GM12864 (cell line): ENCODE measurements around the gene OAS1.

Experiments
- DNase-seq: peaks from one replicate; pipeline ENCODE4 v3.0.0-alpha.2; 2011; ENCODE audit warnings: low read depth
- H3K4me3 ChIP-seq: 2 replicates; pipeline ENCODE4 v1.5.1; 2011; ENCODE audit warnings: mild to moderate bottlenecking, low read depth, low read length, control low read depth
- TF ChIP-seq, protein P1 (sequence below): IDR thresholded peaks from 2 replicates; pipeline ENCODE4 v1.5.1; 2011; ENCODE audit warnings: low read depth, mild to moderate bottlenecking, moderate library complexity, low read length, control low read depth, inconsistent platforms; ENCODE audit errors: missing control alignments

Gene OAS1

DNA sequence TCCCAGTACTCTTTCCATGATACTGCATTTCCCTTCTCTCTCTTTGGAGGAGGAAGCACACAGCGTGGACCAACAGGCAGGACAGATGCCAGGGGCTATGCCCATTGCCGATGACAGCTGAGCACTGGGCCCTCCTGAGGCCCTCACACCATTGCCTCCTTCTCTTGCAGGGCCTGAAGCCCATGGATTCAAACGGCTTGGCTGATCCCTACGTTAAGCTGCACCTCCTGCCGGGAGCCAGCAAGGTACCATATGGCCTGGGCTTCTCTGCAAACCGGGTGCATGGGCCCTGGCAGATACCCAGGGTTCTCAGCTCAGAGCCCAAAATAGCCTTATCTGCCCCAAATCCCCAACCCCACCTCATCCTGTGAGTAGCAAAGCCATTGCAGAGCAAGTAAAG lies 25.2 kb upstream of the OAS1 start:
- DNase-seq, result no peak
- H3K4me3 ChIP-seq, result no peak overlapping the region
- TF ChIP-seq, protein P1, sequence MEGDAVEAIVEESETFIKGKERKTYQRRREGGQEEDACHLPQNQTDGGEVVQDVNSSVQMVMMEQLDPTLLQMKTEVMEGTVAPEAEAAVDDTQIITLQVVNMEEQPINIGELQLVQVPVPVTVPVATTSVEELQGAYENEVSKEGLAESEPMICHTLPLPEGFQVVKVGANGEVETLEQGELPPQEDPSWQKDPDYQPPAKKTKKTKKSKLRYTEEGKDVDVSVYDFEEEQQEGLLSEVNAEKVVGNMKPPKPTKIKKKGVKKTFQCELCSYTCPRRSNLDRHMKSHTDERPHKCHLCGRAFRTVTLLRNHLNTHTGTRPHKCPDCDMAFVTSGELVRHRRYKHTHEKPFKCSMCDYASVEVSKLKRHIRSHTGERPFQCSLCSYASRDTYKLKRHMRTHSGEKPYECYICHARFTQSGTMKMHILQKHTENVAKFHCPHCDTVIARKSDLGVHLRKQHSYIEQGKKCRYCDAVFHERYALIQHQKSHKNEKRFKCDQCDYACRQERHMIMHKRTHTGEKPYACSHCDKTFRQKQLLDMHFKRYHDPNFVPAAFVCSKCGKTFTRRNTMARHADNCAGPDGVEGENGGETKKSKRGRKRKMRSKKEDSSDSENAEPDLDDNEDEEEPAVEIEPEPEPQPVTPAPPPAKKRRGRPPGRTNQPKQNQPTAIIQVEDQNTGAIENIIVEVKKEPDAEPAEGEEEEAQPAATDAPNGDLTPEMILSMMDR, result no peak

- no peak for DNase-seq
- no peak overlapping the region for H3K4me3 ChIP-seq
- TF ChIP-seq, protein P1, result no peak
These were observed 21.5 kb upstream of the OAS1 start for GRCh38 chr12:112885236-112885635.

DNA sequence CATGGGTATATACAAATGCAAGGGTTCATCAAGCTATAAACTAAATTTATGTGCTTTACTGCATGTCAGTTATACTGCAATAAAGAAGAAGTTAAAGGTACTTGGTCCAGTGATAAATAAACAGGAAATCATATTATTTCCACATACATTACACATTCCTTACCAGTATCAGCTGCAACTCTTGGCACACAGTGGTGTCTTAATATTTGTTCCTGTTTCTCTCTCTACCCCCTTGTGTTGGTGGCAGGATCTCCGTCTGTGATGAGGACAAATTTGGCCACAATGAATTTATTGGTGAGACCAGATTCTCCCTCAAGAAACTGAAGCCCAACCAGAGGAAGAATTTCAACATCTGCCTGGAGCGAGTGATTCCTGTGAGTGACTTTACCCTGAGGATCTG lies 19.2 kb upstream of the OAS1 start:
- TF ChIP-seq, protein P1, result no peak
- DNase-seq, result no peak
- H3K4me3 ChIP-seq, result no peak overlapping the region

DNA sequence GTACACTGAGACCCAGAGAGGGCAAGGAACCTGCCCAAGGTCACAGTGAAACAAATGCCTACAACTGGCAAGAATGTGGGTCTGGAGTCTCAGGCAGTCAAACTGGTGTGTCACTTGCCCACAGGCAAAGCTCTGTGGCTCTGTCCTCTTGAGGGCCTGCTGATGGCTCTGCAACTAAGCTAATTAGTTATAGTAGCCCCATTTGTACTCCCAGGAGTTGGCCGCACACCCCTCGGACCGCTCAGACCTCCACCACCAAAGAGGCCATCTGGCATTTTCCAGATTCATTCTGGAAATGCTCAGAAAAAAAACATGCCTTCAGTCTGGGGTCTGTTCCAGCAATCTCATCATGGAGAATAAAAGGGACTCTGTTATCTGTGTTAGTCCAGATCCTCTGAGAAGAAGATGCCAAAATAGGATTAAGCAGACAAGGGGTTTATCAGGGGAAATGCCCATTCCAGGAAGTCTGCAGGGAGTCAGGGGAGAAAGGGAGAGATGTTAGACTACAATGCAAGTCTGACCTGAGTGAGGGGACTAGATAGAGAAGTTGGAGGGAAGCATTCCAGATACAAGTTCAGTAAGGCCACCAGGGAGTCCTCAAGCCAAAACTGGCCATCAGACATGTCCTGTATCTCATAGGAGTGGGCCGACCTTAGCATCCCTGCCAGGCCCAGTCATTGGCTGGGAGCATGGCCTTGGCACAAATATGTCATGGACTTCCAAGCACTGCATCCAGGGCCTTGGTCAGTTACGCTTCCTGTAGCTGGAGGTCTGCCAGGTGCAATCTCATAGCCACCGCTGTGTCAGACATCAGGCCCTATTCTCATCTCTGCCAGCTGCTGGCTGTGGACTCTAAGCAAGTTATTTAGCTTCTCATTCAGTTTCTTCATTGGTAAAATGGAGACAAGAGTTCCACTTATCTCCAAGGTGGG lies 15.4 kb upstream of the OAS1 start:
- H3K4me3 ChIP-seq, result no peak overlapping the region
- TF ChIP-seq, protein P1, result no peak
- DNase-seq, result no peak

DNA sequence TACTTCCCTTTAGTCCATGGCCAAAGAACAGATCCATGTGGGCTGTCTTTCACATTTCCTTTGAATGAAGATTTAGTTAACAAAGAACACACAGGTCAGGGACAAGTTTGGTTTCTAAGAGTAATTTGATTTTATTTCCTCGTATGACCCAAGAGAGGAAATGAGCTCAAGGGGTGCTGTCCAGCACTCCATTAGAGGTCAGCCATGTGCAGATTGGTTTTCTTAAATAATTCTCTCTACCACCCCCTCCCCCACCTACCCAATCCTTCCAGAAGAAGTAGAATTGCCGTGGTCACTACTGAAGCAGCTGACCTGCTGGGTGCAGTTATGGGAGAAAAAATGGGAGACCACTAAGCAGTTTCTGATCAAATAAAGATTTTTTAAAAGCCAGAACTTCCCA lies 13.9 kb upstream of the OAS1 start:
- no peak for DNase-seq
- H3K4me3 ChIP-seq, result no peak overlapping the region
- TF ChIP-seq, protein P1, result no peak

DNA sequence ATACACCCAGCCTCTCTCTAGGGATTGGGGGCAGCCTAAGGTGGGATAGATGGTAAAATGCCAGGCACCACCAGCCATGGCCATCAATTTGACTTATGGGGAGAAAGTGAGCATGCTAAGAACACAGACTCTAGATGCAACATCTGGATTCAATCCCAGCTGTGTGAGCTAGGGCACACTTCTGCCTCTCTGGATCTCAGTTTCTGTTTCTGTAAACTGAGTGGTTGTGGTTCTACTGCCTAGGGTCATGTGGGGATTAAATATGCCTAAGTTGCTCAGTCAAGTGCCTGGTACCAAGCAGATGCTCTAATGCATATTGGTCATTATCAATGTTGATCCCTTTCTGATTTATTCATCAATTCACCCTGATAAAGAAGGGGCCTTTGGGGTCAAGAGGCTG lies 12.6 kb upstream of the OAS1 start:
- no peak for DNase-seq
- TF ChIP-seq, protein P1, result no peak
- H3K4me3 ChIP-seq, result no peak overlapping the region

GRCh38 chr12:112898380-112898779 lies 8.4 kb upstream of the OAS1 start:
- TF ChIP-seq, protein P1, result no peak
- no peak for DNase-seq
- no peak overlapping the region for H3K4me3 ChIP-seq
